ENCODE data around the gene POU2AF3.
"Not testable (repeated sequence)": the region's sequence is repeated elsewhere in the genome, so short reads cannot be mapped to it uniquely, and the experiment has no call there.

The POU2AF3 gene

GRCh38 chr11:111301004-111301841 is 2.9 kb downstream of the POU2AF3 start:
- DNase-seq (ENCODE audit: low spot score): no peak

- no peak for DNase-seq (ENCODE audit: low spot score)
Observed at GRCh38 chr11:111301842-111302118, 3.4 kb downstream of the POU2AF3 start.

GRCh38 chr11:111302298-111302697 is 4.0 kb downstream of the POU2AF3 start:
- DNase-seq (ENCODE audit: low spot score): no peak

GRCh38 chr11:111303461-111303860 is 5.1 kb downstream of the POU2AF3 start:
- peak; percentile 31 for DNase-seq (ENCODE audit: low spot score)

GRCh38 chr11:111305162-111305802 is 6.9 kb downstream of the POU2AF3 start:
- no peak for DNase-seq (ENCODE audit: low spot score)

GRCh38 chr11:111305876-111306275 is 7.5 kb downstream of the POU2AF3 start:
- no peak for DNase-seq (ENCODE audit: low spot score)

- no peak for DNase-seq (ENCODE audit: low spot score)
Observed at GRCh38 chr11:111306321-111306720, 8.0 kb downstream of the POU2AF3 start.

- DNase-seq (ENCODE audit: low spot score): no peak
Observed at GRCh38 chr11:111307472-111308108, 9.2 kb downstream of the POU2AF3 start.

- DNase-seq (ENCODE audit: low spot score): no peak
Observed at GRCh38 chr11:111308140-111308539, 9.8 kb downstream of the POU2AF3 start.

GRCh38 chr11:111309215-111309915 is 11.0 kb downstream of the POU2AF3 start:
- DNase-seq (ENCODE audit: low spot score): no peak

- DNase-seq (ENCODE audit: low spot score): no peak
Observed at GRCh38 chr11:111310088-111310487, 11.7 kb downstream of the POU2AF3 start.

GRCh38 chr11:111310723-111311122 is 12.4 kb downstream of the POU2AF3 start:
- DNase-seq (ENCODE audit: low spot score): no peak

- no peak for DNase-seq (ENCODE audit: low spot score)
Observed at GRCh38 chr11:111312076-111312475, 13.7 kb downstream of the POU2AF3 start.

- DNase-seq (ENCODE audit: low spot score): no peak
Observed at GRCh38 chr11:111319296-111319695, 20.9 kb downstream of the POU2AF3 start.

- not testable (repeated sequence) for DNase-seq (ENCODE audit: low spot score)
Observed at GRCh38 chr11:111320199-111320598, 21.9 kb downstream of the POU2AF3 start.

- no peak for DNase-seq (ENCODE audit: low spot score)
Observed at GRCh38 chr11:111320728-111321568, 22.6 kb downstream of the POU2AF3 start.

GRCh38 chr11:111322534-111322933 is 24.2 kb downstream of the POU2AF3 start:
- no peak for DNase-seq (ENCODE audit: low spot score)

- no peak for DNase-seq (ENCODE audit: low spot score)
Observed at GRCh38 chr11:111324277-111324720, 26.0 kb downstream of the POU2AF3 start.

GRCh38 chr11:111325259-111325658 is 26.9 kb downstream of the POU2AF3 start:
- no peak for DNase-seq (ENCODE audit: low spot score)

GRCh38 chr11:111326824-111327223 is 28.5 kb downstream of the POU2AF3 start:
- DNase-seq (ENCODE audit: low spot score): no peak

GRCh38 chr11:111327908-111328624 is 29.7 kb downstream of the POU2AF3 start:
- no peak for DNase-seq (ENCODE audit: low spot score)

Data from HuH-7.5 (cell line).